ENCODE measurements around the gene MYADML2. TPM values are rescaled to one million over a fixed set of nuclear protein-coding genes. Genes with fewer than 3 reads are reported as not detected.
"Not testable (repeated sequence)": the region's sequence is repeated elsewhere in the genome, so short reads cannot be mapped to it uniquely, and the experiment has no call there.

The MYADML2 gene
- polyA plus RNA-seq, 4 donors: 0.07 to 0.26 (median 0.07) TPM; not detected in 1

DNA sequence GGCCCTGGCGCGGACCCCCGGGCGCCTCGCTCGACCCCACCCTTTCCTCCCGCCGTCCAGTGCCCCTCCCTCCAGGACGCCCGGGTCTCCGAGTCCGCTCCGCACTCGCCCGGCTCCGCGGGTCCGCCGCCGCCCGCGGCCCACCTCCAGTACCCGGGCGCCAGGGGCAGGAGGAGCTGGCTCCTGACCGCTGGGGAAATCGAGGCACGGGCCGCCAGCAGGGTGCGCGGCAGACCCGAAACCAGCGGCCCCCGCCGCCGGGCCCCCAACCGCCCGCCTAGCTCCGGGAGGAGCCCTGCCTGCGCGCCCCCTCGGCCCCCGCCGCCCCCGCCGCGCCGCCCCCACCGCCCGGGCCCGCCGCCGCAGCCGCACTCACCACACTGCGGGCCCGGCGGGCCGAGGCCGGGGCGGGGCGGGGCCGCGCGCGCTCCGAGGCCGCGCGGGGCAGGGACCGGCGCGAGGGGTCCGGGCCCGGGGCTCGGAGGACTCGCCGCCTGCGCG lies 19.8 kb downstream of the MYADML2 start:
- DNase-seq (ENCODE audit: low read depth in 4 of 4, low spot score in 3 of 4): no peak

DNA sequence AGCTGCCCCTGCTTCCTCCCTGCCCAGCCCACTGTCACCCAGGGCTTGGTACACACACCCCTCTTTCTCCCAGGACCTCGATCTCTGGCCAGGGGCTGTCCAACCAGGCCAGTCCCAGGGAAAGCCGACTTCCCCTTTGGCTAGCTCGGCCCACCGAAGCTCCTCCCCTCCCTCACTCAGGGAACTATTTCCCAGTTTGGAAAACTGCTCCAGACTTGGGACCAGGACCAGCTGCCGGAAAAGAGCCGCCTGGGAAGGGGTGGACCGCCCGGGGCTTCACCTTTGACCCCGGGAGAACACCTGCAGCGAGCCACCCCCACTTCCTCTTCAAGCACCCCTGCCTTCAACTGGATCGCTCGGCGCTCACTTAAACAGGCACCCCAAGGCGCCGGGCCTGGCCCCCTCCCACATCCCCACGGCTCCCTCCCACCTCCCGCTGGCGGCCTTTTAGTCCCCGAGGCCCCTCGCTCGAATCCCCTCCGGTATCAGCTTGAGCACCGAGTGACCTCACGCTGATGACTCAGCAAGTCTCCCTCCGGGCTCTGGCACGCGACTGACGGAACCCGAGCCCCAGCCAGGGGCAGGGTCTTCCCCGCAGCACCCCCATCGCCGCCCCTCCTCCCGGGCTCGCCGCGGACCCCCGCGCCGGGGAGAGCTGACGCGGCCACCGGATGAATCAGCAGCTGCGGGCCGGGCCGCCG lies 20.4 kb downstream of the MYADML2 start:
- no peak for DNase-seq (ENCODE audit: low read depth in 4 of 4, low spot score in 3 of 4)

DNA sequence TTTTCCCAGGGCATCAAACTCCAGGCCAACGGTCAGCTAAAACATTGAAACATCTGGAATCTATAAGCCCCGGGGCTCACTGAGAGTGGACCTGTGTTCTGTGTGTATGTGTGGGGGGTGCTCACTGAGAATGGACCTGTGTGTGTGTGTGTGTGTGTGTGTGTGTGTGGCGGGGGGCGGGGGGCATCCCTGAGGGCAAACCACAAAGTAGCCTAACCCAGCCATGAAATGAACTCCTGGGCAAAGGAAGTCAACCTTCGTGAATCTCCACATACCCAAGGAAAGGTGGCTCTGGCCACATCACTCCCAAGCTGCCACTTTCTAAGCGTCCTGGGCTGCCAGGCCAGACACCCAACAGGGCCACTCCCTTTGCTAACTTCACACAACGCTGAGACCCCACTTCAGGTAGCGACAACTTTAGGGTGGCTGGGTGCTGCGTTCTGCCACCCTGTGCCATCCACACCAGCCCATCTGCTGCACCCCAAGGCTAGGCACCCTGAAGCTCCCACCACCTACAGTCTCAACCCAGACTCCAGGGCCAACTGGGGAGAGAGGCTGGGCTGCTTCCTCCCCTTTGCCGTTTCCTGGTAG lies 21.1 kb downstream of the MYADML2 start:
- no peak for DNase-seq (ENCODE audit: low read depth in 4 of 4, low spot score in 3 of 4)

DNA sequence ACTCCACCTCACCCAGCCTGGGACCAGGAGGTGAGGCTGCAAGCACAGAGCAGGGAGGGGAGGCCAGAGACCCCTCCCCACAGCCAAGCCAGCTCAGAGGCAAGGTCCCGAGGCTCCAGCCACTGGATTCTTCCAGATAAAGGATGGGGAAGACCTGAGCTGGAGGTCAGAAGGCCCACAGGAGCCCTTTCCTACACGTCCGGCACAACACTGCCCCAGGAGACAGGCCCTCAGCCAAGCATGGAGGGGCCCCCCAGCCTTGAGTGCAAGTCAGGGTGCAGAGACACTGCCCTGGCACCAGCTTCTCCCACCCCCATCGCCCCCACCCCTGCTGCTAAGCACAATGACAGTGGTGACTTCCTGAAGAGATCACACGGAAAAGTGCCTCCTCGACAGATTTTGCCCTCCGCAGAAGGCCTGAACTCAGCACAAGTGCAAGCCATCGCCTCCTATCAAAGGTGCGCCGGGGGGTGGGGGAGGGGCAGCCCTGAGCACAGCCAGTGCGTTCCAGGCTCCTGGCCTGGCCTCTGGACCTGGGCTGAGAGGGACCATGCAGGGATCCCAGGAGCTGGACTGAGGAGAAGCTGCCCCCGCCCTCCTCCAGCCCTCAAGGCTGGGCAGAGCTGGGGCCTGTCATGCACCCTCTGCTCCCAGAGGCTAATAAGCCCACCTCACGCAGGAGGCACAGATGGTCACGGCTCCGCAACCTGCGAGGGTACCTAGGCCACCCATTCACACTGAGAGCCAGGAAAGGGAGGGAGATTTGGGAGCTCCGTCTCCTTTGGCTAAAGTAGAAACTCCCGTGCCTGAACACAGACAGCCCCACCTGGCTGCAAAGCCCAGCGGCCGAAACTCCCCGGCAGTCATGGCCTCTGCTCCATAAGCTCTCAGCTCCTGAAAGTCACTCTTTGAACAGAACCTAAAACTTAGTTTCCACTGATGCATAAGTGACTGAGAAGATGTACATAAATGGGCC lies 22.2 kb downstream of the MYADML2 start:
- DNase-seq (ENCODE audit: low read depth in 4 of 4, low spot score in 3 of 4): no peak

DNA sequence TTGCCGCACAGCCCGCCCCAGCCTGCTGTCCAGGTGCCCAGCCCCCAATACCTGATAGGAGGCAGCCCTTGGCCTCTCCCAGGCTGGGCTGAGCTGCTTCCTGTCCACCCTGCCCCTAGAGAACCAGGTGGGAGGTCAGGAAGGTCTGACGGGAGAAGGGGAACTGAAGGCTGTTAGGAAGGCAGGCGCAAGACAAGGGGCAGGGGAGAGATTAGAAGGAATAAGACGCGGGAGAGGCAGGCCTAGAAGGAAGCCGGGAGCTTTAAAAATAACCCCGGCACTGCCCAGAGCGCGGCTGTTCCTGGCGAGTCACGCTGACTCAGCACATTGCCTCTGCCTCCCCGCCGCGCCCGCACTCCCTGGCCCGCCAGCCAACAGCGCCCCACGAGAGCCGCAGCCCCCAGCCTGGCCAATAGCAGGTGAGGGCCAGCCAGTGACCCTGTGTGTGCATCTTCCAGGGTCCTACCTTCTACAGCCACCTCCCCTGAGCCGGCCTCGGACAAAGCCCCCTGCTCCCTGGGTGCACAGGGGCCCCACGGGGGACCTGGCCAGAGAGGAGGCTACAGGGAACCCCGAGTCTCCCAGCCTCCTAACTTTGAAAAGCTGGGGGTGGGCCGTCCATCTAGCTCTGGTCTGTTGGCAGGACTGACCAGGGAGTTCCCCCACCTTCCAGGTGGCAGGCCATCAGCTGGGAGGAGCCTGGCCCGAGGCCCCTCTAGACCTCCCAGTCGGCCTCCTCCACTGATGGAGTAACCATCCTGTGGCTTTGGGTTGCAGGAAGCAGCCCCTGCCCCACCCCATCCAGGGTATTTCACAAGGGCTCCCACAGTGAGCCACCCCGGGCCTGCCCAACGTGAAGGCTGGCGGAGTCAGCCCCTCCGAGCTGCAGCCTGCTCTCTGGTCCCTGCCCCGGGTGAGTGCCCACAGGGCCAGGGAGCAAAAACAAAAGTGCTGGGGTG lies 23.5 kb downstream of the MYADML2 start:
- DNase-seq (ENCODE audit: low read depth in 4 of 4, low spot score in 3 of 4): no peak

DNA sequence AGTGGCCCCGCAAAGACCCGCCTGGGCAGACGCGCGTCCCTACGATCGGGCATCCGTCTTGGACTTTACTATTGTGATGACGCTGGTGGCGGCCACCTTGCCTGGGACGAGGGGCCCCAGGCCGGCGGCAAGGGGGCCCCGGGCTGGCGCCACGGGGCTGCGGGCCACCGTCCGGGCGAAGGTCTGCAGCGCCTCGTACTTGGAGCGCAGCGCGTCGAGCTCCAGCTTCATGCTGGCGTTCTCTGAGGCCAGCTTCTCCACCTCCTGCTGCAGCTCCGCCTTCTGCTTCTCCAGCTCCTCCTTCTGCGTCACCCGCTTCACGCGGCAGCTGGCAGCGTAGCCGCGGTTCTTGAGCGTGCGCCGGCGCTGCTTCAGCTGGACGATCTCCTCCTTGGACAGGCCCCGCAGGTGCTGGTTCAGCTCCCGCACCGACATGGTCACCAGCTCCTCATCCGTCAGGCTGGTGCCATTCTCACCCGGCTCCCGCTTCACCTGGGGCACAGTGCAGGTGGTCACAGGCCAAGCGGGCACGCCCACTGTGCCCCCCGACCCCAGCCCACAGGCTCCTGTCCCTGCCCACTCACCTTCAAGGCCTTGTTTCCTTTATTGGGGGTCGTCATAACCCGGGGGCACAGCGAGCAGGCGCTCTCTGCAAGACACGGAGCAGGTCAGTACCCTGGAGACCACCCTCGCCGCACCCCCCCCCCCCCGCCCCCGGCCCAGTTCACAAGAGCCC lies 24.3 kb downstream of the MYADML2 start:
- no peak for DNase-seq (ENCODE audit: low read depth in 4 of 4, low spot score in 3 of 4)

DNA sequence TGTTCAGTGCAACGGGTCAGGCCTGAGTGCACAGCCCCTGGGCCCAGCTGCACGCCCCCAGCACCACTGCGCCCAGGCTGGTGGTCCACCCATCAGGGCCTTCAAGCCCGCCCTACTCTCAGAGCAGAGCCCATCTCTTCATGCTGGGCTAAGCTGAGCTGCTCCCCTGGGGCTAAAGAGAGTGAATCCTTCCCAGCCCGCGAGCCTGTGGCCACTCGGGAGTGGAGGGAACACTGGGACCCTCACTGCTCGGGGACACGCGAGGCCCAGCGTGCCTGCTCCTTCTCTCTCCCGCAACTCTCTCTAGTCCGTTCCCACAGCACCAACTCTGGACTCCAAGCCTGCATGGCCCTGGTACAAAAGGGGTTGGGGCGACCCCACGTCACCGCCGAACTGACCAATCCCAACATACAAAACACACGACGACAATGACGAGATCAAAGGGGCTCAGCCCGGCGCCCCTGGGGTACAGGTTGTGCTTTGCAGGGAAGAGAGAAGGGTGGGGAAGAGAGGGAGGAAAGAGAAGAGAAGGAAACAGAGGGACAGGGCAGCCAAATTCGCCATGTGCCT lies 25.0 kb downstream of the MYADML2 start:
- no peak for DNase-seq (ENCODE audit: low read depth in 4 of 4, low spot score in 3 of 4)

DNA sequence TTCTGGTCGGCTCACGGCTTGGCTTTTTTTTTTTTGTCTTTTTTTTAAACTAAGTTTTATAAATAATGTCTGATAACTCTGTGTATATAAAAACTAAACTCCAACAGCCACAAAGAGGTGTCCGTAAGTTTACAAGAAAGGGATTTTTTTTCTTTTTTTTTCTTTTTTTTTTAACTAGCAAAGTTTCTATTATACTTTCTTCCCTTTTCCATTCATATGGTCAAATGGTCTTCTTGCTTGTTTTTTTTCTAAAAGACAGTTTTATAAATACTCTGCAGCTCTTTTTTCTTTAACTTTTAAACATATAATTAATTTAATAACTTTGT lies 25.5 kb downstream of the MYADML2 start:
- no peak for DNase-seq (ENCODE audit: low read depth in 4 of 4, low spot score in 3 of 4)

DNA sequence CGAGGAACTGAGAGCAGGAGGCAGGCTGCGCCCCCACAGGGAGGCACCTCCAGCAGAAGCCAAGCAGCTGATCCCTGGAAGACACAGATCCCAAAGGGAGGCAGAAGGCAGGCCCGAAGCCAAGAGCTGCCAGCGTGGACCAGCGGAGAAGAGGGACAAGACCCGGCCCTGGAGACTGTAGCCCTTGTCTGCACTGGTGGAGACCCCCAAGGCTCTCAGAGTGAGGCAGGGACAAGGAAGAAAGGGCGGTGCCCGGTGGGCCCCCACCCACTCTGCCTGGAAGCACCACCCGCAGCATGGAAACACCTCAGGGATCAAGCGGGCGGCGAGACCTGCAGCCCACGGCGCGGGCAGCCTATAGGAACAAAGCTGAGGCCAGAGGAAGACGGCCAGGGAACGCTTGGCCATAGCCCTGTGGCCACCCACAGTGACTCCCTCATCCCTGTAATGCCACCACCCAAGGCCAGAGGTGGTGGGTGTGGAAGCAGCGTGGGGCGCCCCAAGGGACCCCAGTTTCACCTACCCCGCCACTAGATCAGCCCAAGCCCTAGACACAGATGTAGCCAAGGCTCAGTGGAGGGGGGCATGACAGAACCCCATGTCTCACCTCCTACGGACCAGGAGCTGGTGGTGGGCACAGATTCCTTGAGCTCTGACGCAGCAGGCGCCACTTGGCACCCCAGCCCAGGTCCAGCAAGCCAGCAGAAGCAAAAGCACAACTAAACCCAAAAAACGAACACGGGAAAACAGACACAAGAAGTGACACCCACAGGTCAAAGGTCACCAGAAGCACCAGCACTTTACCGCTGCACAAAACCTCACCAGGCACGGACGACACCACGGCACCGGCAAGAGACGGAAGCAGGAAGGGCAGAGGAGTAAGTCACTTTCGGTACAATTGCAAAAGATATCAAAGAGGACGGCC lies 26.2 kb downstream of the MYADML2 start:
- no peak for DNase-seq (ENCODE audit: low read depth in 4 of 4, low spot score in 3 of 4)

DNA sequence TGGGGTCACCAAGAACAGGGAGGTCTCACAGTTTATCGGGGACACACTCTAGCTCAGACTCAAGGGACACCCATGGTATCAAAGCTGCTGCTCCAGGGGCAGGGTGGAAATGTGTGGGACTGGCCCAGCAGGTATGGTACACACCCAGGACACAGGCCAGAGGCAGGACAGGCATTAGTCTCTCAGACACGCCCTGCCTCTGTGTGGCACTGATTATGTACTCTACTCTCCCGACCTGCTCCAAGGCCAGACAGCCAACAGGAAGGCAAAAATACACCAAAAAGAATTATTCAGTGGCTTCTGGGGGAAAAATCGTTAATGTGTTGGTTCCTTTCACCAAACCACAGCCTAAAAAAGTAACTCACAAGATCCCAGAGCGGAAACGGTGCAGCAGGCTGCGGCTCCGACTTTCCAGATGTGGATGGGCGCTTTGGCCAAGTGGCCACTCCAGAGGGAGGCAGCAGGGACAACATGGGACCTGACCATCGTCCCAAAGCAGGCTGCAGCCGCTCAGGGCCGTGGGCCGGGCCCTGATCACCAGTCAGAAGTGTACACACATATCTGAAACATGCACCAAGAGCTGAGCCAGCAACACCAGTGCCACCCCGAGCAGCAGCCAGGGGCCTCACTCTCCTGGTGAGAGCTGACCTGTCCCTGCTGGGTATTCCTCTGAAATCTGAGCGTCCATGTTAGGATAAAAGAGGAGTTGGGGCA lies 28.0 kb downstream of the MYADML2 start:
- DNase-seq (ENCODE audit: low read depth in 4 of 4, low spot score in 3 of 4): no peak

DNA sequence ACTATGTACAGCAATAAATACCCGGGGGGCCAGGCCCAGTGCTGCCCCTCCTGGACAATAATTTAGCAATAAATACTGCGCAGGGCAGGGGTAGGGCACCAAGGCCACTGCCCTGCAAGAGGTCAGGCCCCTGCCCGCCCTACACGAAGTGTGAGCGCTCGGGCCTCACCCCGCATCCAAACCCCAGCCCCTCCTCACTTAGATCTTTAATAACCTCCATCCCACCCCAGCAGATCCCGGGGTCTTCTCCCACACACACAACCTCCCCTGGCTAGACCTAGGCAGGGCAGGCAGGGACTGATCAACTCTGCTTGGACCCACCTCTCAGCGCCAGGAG lies 28.7 kb downstream of the MYADML2 start:
- not testable (repeated sequence) for DNase-seq (ENCODE audit: low read depth in 4 of 4, low spot score in 3 of 4)

DNA sequence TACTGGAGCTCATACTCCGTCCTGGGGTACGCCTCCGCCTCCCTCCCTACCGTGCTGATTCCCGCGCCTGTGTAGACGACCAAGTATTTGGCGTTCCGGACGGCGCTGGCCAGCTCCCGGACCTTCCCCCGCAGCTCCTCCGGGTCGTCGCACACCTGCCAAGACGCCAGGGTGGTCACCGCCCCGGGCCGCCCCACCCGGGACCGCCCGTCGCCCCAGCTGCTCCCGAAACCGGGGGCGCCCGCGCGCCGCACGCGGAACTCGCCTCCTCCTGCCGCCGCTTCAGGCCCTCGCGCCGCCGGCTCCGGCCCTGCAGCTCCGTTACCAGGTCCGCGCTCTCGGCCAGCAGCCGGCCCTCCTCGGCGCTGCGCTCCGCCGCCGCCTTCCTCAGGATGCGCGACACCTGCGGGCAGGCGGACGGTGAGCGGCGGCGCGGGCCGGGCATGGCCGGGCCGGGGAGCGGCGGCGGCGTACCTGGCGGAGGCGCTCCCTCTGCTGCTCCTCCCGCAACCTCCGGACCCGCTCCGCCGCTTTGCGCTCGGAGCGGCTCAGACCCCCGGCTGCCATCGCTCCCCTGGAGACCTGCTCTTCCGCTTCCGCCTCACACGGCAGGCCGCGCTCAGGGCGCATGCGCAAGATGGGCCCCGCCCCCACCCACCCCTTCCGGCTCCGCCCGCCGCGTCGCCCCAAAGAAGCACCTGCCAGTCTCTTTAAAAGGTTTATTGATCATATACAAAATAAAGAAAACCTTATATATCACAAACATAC lies 29.3 kb downstream of the MYADML2 start, which contains the start of gene SIRT7:
Gene SIRT7 (minus strand): TSS at position 612 of the 768 bp plus-strand sequence. CDS start 45 bp downstream, at position 567.
- DNase-seq (ENCODE audit: low read depth in 4 of 4, low spot score in 3 of 4): peak in 2 of 4 donors; percentile 57 to 66

DNA sequence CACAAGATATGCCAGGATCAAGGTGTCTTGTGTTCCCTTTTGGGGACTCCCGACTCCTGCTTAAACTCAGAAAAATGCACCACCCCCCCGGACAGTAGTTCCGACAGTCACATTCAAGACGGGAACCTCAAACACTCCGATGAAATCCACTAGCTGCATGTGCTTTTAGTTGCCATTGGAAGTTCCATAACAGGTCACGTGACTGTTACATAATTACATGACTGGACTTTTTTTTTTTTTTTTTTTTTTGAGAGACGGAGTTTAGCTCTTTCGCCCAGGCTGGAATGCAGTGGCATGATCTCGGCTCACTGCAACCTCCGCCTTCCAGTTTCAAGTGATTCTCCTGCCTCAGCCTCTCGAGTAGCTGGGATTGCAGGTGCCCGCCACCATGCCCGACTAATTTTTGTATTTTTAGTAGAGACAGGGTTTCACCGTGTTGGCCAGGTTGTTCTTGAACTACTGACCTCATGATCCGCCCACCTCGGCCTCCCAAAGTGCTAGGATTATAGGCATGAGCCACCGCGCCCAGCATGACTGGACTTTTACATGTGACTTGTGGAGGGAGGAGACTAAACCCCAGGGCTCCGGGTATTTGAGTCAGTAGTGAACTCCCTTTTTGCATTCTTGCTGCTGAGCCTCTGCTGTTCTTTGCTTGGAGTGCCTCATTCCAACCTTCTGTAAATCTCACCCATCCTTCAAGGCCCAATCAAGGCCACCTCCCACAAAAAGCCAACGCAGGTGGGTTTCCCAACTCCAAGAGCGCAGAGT lies 30.6 kb downstream of the MYADML2 start:
- DNase-seq (ENCODE audit: low read depth in 4 of 4, low spot score in 3 of 4): no peak

DNA sequence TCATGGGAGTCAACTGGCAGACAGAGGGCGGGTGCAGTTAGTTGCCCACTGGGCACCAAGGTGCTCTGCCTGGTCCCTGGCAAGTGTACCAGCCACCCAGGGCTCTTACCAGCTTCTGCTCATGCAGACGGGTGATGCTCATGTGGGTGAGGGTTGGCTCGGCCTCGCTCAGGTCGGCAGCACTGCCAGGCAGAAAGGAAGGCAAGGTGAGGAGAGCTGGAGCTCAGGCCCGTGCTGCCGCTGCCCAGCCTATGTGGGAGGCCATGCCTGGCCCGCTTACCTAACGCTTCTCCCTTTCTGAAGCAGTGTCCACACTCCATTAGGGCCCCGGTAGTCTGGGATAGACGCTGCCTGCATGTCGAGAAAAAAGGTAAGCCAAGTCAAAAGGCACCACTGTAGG lies 31.7 kb downstream of the MYADML2 start:
- DNase-seq (ENCODE audit: low read depth in 4 of 4, low spot score in 3 of 4): no peak

DNA sequence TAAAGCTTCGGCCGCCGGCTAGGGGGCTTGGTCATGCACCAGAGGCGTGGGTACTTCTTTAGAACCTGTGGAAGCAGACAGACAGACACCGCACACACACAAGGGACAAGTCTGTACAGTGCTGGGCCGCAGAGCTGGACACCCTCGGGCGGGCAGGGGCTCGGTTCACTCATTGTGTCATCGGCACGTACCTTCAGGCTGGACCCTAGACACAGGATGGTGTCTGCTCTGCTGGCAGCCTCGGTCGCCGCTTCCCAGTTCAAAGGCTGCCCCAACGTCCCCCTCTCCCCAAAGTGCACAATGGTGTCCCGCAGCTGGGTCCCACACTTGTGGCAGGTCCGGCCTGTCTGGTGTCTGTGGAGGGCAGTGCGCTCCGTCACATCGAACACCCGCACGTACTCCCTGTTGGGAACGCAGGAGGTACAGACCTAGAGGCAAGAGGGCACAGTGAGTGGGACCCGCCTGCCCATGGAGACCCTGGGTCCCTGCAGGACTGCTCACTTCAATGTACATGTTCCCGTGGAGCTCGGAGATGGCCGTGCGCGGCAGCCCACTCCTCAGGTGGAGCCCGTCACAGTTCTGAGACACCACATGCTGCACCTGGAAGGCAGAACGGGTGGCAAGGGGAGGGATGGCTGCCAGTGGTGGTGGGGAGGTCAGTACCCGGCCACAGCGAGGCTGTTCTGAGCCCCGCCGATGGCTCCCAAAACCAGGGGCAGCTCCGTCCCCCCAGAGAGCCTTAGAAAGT lies 32.8 kb downstream of the MYADML2 start:
- DNase-seq (ENCODE audit: low read depth in 4 of 4, low spot score in 3 of 4): no peak

Data from left renal pelvis (tissue), 4 donors.